Activated CD8-positive, alpha-beta memory T cell treated with anti-CD3 and anti-CD28 coated beads, Interleukin-2, amount 50 U/mL, for 48 hours (primary cell): Measurements from ENCODE around the gene CHGA.

Experiments used
- DNase-seq: peaks from one replicate; pipeline ENCODE4 v3.0.0-alpha.2; 2020

The CHGA gene

DNA sequence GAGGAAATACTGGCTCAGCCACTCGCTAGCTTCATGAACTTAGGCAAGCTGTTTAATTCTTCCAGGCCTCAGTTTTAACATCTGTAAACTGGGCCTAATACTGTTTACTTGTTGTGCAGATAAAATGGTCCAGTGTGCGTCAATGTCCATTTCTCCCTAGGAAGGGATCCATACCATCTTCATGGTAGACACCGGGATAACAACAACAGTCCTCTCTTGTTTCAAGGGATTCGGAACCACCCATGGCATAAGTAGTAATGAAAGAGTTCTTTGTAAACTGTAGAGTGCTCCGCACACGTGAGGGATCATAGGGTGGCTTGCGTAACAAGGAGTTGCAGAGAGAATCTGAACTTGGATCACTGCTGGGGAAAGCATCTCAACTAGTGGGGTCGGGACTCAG lies 17.3 kb upstream of the CHGA start:
- no peak for DNase-seq

DNA sequence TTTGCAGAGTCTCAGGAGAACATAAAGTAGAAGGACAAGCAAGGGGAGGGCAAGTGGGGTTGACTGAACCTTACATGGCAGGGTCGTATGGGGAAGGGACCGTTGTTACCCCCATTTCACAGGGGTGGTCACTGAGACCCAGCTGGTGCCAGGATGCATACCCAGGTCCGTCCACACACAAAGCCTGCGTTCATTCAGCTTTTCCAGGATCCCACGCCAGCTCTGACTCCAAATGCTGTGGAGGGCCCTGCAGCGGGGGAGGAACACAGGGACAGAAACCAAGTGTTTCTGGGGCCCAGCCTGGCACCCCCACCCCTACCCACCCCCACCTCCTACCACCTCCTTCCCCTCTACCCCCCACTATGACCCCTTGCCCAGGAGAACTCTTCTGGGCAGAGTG lies 16.5 kb upstream of the CHGA start:
- no peak for DNase-seq

DNA sequence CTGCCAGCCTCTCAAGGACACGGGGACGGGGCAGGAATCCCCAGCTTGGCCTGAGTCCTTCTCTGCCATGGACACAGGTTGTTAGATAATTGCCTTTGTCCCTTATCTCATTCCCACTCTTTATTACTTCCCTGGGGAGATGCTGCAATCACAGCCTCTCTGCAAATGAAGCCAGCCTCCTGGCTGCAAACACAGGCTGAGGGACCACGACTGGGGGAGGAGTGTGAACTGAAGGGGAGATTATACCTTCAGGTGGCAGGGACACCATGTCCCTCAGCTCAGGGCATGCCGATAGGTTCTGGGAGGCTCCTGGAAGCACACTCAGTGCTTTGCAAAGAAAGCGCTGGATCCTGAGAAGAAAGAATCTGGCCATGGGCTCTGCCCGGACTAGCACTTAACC lies 16.1 kb upstream of the CHGA start:
- no peak for DNase-seq

DNA sequence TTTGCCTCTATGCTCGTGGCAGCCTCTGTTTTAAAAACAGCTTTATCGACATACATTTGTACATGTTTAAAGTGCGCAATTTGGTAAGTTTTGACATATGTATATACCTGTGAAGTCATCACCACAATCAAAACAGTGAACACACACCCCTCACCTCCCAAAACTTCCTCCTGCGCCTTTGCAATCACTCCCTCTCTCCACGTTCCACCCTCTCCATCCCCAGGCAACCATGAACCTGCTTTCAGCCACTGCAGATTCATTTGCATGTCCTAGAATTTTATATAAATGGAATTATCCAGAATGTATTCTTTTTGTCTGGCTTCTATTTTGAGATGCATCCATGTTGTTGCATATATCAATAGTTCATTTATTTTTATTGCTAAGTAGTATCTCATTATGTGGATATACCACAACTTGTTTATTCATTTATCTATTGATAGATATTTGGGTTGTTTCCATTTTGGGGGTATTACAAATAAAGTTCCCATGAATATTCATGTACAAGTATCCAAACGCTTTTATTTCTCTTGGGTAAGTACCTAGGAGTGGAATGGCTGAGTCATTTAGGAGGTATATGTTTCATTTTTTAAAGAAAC lies 15.5 kb upstream of the CHGA start:
- no peak for DNase-seq

DNA sequence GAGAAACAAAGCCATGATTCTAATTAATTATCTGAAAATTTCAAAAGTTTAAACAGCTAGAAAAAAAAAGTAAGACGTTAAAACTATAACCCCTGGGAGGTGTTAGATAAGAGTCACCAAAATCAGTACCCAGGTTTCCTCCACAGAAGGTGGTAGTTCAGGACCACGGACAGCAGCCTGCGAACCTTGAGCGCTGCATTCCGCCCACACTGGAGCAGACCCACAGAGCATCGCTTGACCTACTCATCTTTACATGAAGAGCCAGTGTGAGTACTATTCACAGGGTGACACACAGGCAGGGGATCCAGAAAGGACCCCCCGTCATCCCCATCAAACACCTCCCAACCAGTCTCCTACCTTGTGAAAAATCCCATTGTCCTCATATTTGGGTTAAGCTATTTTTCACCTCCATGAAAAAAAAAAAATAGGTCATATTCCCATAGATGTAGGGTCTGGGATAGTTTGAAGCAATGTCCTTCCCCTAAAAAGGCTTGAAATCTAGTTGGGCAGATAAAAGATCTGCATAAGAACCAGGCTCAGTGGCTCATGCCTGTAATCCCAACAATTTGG lies 8.8 kb upstream of the CHGA start:
- peak; percentile 74 for DNase-seq

DNA sequence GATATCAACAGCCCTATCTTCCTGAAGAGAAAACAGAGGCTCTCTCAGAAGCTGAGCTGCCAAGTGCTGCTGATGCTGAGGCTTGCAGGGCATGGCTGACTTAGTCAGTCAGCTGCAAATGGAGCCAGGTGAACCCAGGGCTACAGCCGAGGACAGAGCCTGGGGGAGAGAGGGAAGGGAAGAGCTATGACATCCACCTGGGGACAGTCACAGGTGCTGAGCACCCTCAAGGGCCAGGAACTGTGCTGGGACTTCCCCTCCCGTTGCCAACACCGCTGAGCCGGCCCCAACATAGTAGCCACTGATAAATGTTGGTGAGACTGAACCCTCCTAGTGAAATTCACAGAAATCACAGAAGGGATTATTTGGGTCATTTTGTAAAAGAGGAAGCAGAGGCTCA lies 6.7 kb upstream of the CHGA start:
- DNase-seq: no peak

DNA sequence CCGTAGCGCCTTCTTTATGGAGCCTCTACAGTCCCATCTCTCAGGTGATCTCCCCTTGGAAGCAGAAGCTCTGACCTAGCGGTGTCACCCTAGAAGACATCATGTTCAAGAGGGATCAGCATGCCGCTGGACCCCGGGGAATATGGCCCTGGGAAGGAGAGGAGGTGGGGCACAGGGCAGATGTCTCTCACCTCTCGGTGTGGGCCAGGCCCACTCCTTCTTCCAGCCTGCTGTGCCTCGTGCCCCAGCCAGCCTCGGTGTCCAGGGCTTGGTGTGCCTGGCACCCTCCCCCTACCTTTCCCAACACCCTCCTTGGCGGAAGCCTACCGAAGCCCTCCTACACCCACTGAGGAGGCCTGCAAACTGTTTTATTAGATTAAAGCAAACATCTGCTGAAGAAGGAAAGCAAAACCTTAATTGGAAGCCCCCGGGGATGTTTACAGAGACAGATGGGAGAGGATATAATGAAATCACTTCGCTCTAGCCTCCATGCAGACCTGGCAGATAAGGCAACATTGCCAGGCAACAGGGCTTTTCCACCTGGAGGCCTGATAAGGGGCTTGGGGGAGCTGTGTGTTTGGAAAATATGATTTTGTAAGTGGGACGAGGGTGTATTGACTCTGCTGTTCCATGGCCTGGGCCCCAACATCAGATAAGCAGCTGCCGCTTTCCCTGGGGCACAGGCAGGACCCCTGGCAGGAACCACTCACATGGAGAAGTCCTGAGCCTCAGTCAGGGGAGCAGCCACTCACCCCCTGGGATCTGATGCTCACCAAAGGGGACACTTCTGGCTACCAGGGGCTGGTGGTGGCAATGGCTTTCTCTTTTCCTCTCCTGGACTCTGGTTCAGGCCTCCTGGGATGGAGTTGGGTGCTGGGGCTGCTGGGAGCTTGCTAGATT lies 5.7 kb upstream of the CHGA start:
- no peak for DNase-seq

DNA sequence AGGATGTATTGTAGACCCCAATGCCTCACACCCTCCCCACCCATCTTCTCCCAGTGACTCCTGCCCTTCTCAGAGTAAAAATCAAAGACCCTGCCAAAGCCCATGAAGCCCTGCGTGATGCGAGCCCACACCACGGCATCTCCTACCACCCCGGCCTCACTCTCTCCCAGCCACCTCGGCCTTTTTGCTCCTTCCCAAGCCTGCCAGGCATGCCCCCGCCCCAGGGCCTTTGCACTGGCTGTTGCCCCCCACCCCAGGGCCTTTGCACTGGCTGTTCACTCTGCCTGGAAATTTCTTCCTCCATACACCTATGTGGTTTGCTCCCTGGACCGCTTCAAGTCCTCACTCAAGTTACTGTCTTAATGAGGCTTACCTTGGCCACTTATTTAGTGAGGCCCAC lies 5.0 kb upstream of the CHGA start:
- DNase-seq: no peak

DNA sequence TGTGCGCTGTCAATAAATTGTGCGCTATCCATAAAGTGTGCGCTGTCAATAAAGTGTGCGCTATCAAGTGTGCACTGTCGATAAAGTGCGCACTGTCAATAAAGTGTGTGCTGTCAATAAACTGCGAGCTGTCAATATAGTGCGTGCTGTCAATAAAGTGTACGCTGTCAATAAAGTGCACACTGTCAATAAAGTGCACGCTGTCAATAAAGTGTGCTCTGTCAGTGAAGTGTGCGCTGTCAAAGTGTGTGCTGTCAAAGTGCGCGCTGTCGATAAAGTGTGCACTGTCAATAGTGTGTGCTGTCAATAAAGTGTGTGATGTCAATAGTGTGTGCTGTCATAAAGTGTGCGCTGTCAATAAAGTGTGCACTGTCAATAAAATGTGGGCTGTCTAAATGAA lies 2.9 kb upstream of the CHGA start:
- no peak for DNase-seq

DNA sequence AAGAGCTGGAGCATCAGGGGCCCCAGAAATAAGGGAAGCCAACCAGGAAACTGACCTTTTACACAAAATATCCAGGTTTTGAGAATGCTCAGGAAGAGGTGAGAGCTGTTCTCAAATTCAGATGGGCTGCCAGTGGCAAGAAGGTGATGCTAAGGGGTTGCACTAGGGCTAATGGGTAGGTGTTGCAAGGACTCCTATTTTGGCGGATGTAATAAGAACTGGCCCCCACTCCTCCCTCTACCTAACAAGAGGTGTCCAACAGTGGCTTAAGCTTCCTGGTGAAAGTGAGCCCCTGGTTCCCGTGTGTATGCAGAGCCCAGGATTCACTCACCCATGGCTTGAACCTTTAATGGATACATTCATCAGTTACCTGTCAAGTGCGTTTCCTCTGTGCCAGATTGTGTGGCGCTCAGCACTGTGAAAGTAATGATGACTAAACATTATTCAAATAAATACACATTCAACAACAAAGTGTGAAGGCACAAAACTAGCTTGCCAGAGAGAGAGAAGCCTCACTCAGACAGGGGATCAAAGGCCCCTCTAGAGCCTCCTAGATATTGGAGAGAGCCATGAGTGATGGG lies 705 bp upstream of the CHGA start:
- no peak for DNase-seq

DNA sequence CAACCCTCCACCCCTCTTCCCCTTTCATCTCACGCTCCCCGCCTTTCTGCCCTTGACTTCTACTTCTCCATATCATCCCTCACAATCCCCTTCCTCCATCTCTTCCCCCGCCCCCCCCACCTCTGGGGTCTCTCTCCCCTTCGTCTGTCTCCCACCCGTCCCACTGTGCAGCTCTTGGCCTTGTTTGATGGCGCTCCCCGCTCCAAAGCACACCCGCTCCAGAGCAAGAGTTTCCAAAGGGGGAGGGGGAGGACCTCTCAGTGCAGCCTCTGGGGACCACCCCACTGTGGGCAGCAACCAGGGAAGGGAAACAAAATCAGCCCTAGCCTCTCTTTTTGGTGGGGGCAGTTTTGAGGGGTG lies 774 bp downstream of the CHGA start:
- no peak for DNase-seq

DNA sequence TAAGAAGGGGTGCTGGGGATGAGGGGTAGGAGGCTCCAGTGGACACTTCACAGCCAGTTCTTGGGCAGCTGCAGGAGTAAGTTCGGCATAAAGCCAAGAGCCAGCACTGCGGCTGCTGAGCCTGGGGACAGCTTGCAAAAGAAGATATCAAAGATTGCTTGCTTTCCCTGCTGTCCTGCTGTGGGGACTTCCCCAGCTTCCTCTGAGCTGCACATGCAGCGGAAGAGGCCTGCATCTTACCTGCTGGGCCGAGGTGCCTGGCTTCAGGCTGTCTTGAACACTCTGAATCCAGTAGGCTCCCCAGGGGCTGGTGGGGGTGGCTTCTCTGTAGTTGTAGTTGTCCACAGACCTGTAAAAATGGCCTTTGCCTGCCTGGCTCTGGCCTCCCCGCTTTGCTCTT lies 1.3 kb downstream of the CHGA start:
- no peak for DNase-seq

DNA sequence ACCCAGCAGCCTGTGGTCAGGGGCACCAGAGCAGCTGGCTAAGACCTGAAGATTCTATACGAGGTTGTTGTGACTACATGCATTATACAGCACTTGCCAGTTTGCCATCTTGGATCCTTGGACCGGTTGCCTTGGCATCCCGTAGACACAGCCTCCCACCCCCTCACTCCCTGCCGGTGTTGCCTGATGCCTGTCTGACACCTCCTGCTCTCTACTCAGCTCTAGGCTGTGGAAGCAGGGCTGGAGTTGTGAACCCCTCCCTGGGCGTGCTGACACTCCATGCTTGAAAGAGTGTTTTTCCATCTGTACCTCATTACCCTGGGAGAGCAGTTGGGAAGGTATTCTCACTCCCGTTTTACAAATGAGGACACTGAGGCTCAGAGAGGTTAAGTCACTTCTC lies 2.5 kb downstream of the CHGA start:
- no peak for DNase-seq

DNA sequence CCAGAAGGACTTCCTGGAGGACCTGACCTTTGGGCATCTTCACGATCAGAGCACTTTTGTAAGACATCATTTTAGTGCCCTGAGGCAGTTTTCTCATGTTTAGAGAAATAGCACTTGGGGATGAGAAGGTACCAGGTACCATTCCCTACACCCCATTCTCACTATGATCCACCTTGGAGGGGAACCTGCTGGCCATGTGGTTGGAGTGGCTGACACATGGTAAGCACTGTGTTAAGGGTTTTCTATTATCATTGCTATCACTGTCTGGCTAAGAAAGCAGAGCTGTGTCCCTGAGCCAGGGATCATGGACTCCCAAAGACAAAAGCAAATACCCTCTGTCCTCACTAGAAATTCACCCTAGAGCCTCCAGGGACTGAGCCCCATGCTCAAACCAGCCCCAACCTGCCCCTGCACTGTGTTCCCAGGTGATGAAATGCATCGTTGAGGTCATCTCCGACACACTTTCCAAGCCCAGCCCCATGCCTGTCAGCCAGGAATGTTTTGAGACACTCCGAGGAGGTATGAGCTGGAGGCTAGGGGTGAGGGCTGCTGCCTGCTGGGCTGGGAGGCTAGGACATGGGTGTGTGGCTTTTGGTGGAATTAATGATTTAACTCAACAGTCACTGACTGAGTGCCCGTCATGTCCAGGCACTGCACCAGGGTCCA lies 3.4 kb downstream of the CHGA start:
- no peak for DNase-seq

DNA sequence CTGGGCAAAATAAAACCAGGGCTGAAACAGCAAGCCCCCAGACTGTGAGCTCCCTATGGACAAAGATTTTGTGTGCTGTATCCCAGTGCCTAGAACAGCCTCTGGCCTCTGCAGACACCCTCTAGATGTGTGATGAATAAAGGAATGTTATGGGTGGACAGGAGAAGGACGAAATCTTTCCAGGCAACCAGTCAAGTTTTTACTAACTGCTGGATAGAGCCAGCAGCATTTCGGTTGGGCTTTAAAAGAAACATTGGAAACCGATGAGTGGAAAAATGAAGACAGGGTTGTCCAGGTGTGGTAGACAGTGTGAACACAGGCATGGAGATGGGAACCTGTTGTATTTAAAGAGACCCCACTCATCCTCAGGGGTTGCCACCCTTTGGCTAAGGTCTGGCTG lies 4.0 kb downstream of the CHGA start:
- DNase-seq: no peak

DNA sequence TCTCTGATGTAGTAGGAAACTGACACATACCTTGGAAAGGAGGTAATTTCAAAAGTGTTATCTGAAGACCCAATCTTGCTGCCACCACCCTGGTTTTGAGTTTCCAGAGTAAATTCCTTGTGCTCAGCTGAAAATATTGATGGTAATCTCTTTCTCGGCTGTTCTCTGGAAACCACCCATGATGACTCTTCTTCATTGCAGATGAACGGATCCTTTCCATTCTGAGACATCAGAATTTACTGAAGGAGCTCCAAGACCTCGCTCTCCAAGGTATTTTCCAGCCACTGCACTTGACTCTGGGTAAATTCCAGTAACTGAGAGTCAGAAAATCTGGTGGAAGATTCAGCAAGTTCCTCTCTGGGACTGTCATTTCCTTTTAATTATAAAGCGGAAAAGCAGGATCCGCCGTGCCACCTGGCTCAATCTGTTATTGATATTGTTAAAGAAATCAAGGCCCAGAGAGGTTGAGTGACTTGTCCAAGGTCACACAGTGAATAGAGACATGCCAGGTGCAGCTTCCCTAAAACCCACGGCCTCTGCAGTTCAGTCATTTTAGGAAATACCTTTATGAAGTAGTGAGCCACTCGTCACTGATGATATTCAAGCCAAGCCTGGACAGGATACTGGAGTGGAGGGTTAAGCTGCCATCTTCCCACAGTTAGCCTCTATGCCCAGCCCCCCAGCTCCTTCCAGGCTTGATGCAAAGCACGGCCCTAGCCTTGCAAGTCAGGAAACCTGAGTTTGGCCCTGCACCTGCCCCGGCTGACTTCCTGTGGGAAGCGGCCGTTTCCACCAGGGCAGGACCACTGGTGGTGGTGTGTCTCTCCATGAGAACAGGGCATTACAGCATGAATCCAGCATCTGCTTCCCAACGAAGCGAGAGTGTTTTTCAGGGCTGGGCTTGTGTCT lies 4.7 kb downstream of the CHGA start:
- DNase-seq: no peak

DNA sequence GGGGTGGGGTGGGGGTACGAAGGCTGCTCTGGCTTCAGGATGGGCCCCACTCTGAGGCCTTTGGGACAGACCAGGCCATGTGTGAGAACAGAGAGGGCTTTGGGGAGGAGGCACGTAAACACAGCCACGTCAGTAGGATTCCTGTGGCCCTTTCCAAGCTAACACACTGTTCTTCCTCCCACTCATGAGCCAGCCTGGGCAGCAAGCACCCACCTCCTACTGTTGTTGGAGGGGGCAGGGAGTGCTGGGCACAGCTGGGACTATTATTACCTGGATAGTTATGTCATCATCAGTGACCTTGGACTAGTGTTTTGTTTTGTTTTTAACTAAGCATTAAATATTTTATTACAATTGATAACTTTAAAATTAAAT lies 5.3 kb downstream of the CHGA start:
- no peak for DNase-seq

DNA sequence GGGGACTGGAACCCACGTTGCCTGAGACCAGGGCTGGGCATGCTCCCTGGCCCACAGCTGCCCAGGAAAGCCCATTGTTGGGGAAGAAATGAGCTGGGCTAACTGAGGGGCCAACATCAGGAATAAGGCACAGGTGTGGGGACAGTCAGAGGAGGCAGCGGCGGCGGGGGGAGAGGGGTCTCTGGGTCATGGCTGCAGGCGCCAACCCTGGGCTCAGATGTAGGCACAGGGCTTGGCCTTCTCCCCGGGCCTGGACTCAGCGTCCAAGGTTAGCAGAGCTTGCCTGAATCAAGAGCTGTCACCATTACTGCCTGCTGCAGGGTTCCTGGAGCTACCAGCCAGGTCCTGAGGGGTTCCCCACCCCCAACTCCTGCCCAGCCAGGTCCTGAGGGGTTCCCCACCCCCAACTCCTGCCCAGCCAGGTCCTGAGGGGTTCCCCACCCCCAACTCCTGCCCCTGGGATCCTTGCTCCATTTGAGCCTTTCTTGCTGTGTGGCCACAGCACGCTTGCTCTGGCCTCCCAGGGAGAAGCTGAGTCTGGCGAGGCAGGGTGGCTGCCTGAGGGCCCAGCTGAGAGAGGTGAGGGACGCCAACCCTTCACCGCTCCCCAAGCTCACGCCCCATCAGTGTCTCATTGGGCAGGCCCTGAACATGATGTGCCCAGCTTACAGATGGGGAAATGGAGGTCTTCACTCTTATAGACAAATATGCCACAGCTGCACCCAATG lies 6.2 kb downstream of the CHGA start:
- no peak for DNase-seq

DNA sequence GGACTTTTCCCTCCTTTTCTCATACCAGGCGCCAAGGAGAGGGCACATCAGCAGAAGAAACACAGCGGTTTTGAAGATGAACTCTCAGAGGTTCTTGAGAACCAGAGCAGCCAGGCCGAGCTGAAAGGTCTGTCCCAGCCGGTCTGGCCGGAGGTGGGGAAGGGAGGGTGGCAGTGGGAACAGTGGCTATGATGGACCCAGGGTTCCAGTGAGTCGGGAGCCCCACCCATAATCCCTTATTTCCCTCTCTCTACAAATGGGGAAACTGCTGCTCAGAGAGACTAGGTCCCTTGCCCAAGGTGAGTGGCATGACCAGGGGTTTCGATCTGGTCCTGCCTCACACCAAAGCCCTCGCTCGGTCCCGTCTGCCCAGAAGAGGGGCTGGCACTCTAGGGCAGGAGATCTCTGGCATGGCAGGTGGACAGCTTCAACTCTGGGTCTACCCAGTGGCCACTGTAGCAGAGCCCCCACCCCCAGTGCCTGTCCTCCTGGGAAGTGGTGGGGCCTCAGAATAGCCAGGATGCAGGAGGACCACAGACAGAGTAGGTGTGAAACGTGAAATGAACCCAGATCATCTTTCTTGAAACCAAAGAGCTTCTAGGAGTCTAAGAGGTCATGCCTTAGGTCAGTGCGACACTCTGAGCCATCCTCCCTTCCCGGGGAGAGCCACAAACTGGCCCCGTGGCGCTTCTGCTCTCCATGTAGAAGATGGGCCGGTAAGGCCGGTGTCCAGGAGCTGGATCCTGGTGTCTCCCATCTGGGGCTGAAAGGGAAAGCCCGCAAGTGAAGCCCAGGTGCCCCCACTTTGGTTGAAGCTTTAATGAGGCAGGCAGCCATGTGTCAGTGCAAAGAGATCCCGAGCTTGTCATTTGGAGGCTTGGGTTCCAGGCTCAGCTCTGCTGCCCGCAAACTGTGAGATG lies 7.0 kb downstream of the CHGA start:
- DNase-seq: no peak

DNA sequence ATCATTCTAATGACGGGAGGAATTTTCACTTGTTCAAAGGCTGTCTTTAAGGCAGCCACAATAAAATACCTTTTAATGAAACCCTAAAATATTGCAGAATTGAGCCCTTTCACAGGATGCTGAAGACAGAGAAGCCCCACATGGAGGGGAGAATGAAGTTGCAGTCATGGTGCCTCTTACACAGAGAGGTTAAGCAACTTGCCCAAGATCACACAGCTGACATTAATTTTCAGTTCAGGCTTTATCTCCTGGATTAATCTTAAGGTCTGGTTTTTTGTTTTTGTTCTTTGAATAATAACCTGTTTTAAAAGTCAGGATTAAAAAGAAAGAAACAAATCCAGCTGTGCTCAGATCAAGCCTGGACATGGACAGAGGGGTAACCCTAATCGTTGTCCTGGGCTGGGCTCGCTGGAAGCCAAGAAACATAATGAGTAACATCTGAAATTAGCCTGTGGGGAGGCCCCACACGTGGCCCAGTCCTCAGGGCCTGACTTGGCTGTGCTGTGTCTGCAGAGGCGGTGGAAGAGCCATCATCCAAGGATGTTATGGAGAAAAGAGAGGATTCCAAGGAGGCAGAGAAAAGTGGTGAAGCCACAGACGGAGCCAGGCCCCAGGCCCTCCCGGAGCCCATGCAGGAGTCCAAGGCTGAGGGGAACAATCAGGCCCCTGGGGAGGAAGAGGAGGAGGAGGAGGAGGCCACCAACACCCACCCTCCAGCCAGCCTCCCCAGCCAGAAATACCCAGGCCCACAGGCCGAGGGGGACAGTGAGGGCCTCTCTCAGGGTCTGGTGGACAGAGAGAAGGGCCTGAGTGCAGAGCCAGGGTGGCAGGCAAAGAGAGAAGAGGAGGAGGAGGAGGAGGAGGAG lies 8.0 kb downstream of the CHGA start:
- DNase-seq: no peak
